Measurements from ENCODE around the gene SPNS3.

SPNS3 gene

DNA sequence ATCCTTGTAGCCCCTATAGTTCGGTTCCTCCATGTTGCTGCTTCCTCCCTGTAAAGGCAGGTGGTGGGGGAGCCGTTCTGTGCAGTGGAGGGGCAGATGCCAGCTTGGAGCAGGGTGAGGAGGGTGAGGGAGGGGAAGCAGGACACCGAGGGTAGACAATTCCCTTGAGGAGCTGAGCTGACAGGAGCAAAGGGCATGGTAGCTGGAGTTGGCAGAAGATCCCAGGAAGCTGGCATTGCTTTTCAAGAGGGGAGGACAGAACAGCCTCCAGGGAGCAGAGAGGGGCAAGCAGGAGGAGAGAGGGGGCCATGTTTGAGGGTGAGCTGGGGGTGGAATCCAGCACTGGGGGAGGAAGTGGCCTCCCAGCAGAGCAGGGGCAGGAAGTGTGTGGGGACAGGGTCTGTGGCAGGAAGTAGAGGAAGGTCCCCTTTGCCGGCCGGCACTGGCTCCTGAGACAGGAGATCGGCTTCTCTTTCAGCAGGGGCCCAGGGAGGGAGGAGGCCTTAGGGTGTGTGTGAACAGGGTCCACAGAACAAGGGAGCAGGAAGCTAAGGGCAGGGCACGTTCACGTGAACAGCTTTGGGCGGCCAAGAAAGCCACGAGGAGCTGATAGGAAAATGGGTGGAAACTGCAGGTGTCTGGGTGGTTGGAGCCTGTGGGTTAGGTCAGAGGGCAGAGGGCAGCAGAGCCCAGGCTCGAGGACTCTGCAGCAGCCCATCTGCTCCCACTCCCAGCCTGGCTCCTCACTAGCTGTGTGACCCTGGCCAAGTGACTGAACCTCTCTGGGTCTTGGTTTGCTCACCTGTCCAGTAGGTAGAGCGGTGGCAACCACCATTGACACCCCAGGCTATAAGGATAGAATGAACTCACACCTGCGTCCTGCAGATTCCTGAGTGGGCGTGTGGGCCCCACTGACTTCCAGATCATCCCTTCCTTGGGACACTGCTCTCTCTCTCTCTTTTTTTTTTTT, 47.5 kb downstream of the SPNS3 start:
- no peak overlapping the region for H3K4me3 ChIP-seq (ENCODE audit: low read length)
- TF ChIP-seq, protein P1, sequence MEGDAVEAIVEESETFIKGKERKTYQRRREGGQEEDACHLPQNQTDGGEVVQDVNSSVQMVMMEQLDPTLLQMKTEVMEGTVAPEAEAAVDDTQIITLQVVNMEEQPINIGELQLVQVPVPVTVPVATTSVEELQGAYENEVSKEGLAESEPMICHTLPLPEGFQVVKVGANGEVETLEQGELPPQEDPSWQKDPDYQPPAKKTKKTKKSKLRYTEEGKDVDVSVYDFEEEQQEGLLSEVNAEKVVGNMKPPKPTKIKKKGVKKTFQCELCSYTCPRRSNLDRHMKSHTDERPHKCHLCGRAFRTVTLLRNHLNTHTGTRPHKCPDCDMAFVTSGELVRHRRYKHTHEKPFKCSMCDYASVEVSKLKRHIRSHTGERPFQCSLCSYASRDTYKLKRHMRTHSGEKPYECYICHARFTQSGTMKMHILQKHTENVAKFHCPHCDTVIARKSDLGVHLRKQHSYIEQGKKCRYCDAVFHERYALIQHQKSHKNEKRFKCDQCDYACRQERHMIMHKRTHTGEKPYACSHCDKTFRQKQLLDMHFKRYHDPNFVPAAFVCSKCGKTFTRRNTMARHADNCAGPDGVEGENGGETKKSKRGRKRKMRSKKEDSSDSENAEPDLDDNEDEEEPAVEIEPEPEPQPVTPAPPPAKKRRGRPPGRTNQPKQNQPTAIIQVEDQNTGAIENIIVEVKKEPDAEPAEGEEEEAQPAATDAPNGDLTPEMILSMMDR (conservative IDR thresholded peaks at IDR 0.05; ENCODE audit: low read length), result no peak
- no peak for DNase-seq (ENCODE audit: low read depth)

DNA sequence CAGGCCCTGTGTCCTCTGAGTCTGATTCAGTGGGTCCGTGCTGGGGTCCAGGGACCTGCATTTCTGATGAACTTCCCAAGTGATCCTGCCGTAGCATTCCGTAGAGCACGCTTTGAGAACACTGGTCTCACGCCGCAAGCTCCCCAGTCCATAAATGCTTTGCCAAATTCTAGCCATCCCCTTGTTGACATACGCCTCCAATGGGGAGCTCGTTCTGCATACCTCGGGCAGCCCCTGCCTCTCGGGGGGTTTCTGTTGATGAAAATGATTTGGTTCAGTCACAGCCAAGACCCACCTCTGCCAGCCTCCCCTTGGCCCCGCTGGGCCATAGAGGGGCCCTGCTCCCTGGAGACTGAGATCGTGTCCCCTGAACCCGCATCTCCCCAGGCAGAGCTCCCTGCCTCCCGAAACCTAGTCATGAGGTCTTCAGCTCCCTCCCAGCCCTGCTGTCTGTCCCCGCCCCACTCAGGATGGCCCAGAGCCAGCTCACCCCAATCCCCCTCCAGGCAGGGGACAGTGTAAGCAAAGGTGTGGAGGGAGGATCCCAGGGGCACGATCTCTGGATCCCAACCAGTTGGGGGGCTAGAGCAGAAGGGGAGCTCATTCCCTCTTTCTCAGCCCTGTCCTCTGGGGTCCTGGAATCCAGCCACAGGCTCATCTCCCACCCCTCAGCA, 48.7 kb downstream of the SPNS3 start:
- TF ChIP-seq, protein P1 (conservative IDR thresholded peaks at IDR 0.05; ENCODE audit: low read length), result no peak
- DNase-seq (ENCODE audit: low read depth), result no peak
- no peak overlapping the region for H3K4me3 ChIP-seq (ENCODE audit: low read length)

DNA sequence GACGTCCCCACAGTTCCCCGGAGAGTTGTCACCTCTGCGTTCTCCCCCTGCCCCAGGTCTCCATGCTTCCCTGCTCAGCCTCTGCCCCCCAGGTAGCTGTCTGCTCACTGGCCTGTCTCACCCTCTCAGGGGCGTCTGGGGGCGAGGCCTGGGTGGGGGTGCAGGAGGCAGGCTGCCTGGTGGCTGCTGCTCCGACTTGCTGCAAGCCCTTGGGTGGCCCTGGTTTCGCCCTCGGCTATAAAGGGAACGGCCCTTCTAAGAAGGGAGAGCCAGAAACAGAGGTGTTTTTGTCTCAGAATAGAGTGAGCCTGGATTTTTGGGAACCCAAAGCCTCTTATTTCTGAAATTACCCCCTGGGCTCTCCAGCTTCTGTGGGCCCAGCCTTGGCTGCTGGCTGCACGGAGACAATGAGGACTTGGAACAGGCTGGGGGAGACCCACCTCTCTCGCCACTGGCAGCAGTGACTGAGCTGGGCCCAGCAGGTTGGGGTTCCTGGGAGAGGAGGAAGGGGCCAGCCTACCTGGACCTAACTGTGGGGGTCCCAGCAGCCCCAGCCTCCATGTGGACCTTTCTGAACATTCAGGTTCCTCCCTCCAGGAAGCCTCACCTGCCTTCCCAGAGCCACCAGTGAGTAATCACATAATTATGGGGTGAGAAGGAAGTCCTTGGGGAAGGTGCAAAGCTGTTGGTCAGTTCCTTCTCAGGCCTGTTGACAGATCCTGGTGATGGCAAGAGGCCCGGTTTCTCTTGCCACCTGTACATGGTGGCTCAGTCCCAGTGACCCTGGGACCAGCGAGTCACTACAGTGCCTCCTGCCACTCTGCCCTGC, 49.5 kb downstream of the SPNS3 start:
- H3K4me3 ChIP-seq (ENCODE audit: low read length), result no peak overlapping the region
- TF ChIP-seq, protein P1 (conservative IDR thresholded peaks at IDR 0.05; ENCODE audit: low read length), result no peak
- no peak for DNase-seq (ENCODE audit: low read depth)

DNA sequence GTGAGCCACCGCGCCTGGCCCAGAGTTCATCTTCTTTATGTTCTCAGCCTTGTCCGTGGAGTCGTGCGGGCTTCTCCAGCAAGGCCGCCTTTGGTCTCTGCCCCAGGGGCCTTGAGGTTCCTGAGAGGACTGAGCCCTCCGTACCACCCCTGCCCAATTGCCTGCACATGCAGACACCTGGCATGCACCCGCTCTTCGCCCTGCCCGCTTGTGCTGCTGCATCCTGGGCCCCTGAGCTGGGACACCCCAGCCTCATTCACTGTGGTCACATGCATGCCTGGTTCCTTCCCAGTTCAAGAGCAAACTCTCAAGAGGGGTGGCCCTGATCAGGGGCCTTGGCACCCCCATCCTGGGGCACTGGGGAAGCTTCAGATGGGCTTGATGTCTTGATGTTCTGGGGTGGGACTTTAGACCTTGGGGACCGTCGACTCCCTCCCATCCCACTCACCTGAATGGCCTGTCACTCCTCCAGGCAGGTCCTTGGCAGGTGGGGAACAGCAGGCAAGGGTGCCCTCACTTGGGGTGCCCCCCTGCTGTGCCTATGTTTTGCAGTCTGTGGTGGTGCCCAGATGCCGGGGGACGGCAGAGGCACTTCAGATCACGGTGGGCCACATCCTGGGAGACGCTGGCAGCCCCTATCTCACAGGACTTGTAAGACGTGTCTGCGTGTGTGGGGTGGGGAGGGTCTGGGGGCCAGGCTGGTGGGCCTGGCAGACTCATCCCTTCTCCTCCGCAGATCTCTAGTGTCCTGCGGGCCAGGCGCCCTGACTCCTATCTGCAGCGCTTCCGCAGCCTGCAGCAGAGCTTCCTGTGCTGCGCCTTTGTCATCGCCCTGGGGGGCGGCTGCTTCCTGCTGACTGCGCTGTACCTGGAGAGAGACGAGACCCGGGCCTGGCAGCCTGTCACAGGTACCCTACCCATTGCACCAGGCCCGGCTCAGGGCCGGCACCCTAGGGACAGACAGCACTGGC, 52.2 kb downstream of the SPNS3 start:
- TF ChIP-seq, protein P1 (conservative IDR thresholded peaks at IDR 0.05; ENCODE audit: low read length), result no peak
- H3K4me3 ChIP-seq (ENCODE audit: low read length), result no peak overlapping the region
- no peak for DNase-seq (ENCODE audit: low read depth)

DNA sequence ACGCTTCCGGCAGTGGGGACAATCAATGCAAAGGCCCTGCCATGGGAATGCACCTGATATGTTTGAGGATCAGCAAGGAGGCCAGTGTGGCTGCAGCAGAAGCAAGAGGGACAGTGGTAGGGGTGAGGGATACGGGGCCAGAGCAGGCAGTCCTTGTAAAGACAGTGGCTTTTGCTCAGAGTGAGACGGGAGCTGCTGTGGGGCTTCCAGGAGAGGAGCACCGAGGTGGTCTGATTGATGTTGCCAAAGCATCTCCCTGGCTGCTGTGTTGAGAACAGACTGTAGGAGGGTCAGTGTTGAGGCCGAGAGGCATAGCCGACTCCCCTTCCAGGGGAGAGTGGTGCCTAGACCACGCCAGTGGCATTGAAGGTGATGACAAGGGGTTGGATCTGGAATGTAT, 53.6 kb downstream of the SPNS3 start:
- DNase-seq (ENCODE audit: low read depth), result no peak
- no peak overlapping the region for H3K4me3 ChIP-seq (ENCODE audit: low read length)
- TF ChIP-seq, protein P1 (conservative IDR thresholded peaks at IDR 0.05; ENCODE audit: low read length), result no peak
